Testis (tissue), 2 donors: ENCODE results near the gene FAM193A.

ENCODE experiments used
- CTCF ChIP-seq, 3 experiments: fragments of 450-650 bp in 2 of 3; fragments of 200-600 bp in 1 of 3; sonication (generic) in 1 of 3; IDR thresholded peaks; one replicate each; pipeline ENCODE4 v1.5.1; 2016 to 2019; ENCODE audit warnings: antibody characterized with exemption in 3 of 3, mild to moderate bottlenecking in 2 of 3, moderate library complexity in 1 of 3
- POLR2A ChIP-seq: fragments of 450-650 bp; IDR thresholded peaks from one replicate; pipeline ENCODE4 v1.6.1; 2017; ENCODE audit warnings: antibody characterized with exemption, mild to moderate bottlenecking, moderate library complexity

DNA sequence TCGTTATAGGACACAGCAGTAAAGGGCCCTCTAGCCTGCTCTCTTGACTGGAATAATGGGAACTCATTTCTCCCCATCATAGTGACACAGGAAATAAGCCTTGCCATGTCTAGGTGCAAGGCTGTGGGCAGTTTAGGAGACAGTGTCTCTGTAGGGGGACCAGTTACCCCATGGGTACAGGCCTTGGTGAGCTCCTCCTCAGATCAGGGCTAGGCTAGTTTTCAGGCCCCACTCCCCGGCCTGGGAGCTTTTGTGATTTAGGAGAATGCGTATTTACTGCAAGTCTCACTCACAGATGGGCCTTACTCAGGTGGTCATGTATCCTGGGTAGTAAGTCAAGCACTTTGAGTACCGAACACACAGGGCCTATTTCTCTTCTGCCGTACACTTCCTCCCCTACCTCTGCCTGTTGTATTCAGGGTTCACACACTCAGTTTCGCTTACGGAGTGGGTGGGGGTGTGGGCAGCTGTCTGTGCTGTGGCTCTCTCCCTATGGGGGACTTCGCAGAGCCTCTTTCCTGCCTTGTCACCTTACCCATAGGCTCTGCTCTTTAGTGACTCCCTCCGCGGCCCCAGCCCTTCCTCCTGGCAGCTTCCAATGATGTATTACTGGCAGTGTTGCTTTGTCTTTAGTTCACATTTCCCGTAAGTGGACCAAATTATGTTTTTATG lies 34.2 kb downstream of the FAM193A start:
- no peak for TF ChIP-seq CTCF (IDR thresholded peaks at IDR 0.05)
- no peak for TF ChIP-seq POLR2A
